ENCODE measurements around the gene PRIMA1. TPM values are rescaled to one million over a fixed set of nuclear protein-coding genes. Genes with fewer than 3 reads are reported as not detected.

PRIMA1 gene
- total RNA-seq, 1 donor from 2014 or later = 1.3 TPM

GRCh38 chr14:93685121-93685895 lies 103.0 kb downstream of the PRIMA1 start:
- DNase-seq (ENCODE audit: low spot score) = no peak

- DNase-seq (ENCODE audit: low spot score) = no peak
Observed at GRCh38 chr14:93683226-93683625, 105.1 kb downstream of the PRIMA1 start.

GRCh38 chr14:93682459-93682858 lies 105.8 kb downstream of the PRIMA1 start:
- no peak for DNase-seq (ENCODE audit: low spot score)

- no peak for DNase-seq (ENCODE audit: low spot score)
Observed at GRCh38 chr14:93676416-93676958, 111.8 kb downstream of the PRIMA1 start.

GRCh38 chr14:93675651-93676050 lies 112.6 kb downstream of the PRIMA1 start:
- no peak for DNase-seq (ENCODE audit: low spot score)

GRCh38 chr14:93674343-93674742 lies 113.9 kb downstream of the PRIMA1 start:
- DNase-seq (ENCODE audit: low spot score) = no peak

GRCh38 chr14:93669632-93670031 lies 118.7 kb downstream of the PRIMA1 start:
- DNase-seq (ENCODE audit: low spot score) = no peak

Other genes with a start within 250 kb of the PRIMA1 start
- not detected for gene FAM181A, start 138.9 kb upstream of the PRIMA1 start, total RNA-seq
- 1.2 TPM for gene ASB2, start 188.1 kb upstream of the PRIMA1 start, total RNA-seq
- gene CCDC197, start 208.8 kb upstream of the PRIMA1 start, total RNA-seq = not detected
- gene OTUB2, start 237.9 kb upstream of the PRIMA1 start, total RNA-seq = 1.2 TPM